SK-N-SH (cell line): ENCODE data around the gene BFSP2. TPM values are rescaled to one million over a fixed set of nuclear protein-coding genes. Genes with fewer than 3 reads are reported as not detected.

Experiments
- CTCF ChIA-PET: fragments of 300-600, 350-600 bp; formaldehyde crosslinking; extraction: SDS; loops from one replicate; lab custom pipeline; 2021; lab: Yijun Ruan, JAX
- POLR2A ChIA-PET: fragments of 350-600 bp; sonication (Branson Sonifier 250); formaldehyde crosslinking; extraction: SDS; loops from one replicate; lab custom pipeline; 2020; ENCODE audit warnings: antibody characterized with exemption, inconsistent platforms; lab: Yijun Ruan, JAX
- DNase-seq: peaks from one replicate; pipeline ENCODE4 v3.0.0; 2012
- H2AFZ ChIP-seq: fragments of 200-600 bp; sonication (generic); 2 replicates; pipeline ENCODE4 v1.8.1; 2016; ENCODE audit warnings: antibody characterized with exemption, mild to moderate bottlenecking, low read depth
- H3F3A ChIP-seq: fragments of 200-600 bp; sonication (generic); replicated peaks from 2 replicates; pipeline ENCODE3; 2016; ENCODE audit warnings: antibody characterized with exemption, mild to moderate bottlenecking; ENCODE audit not compliant: insufficient read depth
- H3K27ac ChIP-seq, 2 experiments: fragments of 200-500 bp in 1 of 2; fragments of 200-600 bp in 1 of 2; sonication (Bioruptor generic) in 1 of 2; sonication (generic), shearing (Covaris generic) in 1 of 2; 2 replicates each; pipeline versions ENCODE4 v1.5.1 to v1.6.1; 2014 to 2016; ENCODE audit warnings: low read depth in 2 of 2, inconsistent platforms in 1 of 2, low read length in 1 of 2, mild to moderate bottlenecking in 1 of 2, mixed read lengths in 1 of 2
- H3K27me3 ChIP-seq: fragments of 200-600 bp; sonication (generic), shearing (Covaris generic); 2 replicates; pipeline ENCODE4 v1.6.1; 2016; ENCODE audit warnings: mixed run types; ENCODE audit not compliant: insufficient read depth
- H3K36me3 ChIP-seq, 2 experiments: fragments of 200-500 bp in 1 of 2; fragments of 200-600 bp in 1 of 2; sonication (Bioruptor generic) in 1 of 2; sonication (generic) in 1 of 2; replicated peaks in 1 of 2; 2 replicates each; pipeline versions ENCODE3 to v1.5.1; 2014 to 2016; ENCODE audit warnings: low read length in 1 of 2, mild to moderate bottlenecking in 1 of 2; ENCODE audit not compliant: insufficient read depth in 2 of 2, control insufficient read depth in 1 of 2
- H3K4me1 ChIP-seq, 2 experiments: fragments of 200-500 bp in 1 of 2; fragments of 200-600 bp in 1 of 2; sonication (Bioruptor generic) in 1 of 2; sonication (generic), shearing (Covaris generic) in 1 of 2; 2 replicates each; pipeline versions ENCODE4 v1.5.1 to v1.6.1; 2014 to 2016; ENCODE audit warnings: low read depth in 1 of 2, low read length in 1 of 2, mixed run types in 1 of 2; ENCODE audit not compliant: insufficient read depth in 2 of 2, control insufficient read depth in 1 of 2
- H3K4me2 ChIP-seq: fragments of 200-600 bp; sonication (generic), shearing (Covaris generic); 2 replicates; pipeline ENCODE4 v1.6.1; 2017; ENCODE audit warnings: mixed run types
- H3K4me3 ChIP-seq, 2 experiments: fragments of 200-500 bp in 1 of 2; fragments of 200-600 bp in 1 of 2; sonication (Bioruptor generic) in 1 of 2; sonication (generic), shearing (Covaris generic) in 1 of 2; 2 replicates each; pipeline versions ENCODE4 v1.5.1 to v1.8.1; 2014 to 2016; ENCODE audit warnings: low read depth in 2 of 2, inconsistent platforms in 1 of 2, low read length in 1 of 2, mild to moderate bottlenecking in 1 of 2, mixed read lengths in 1 of 2, moderate library complexity in 1 of 2
- H3K79me2 ChIP-seq: fragments of 200-600 bp; sonication (generic); 2 replicates; pipeline ENCODE4 v1.8.1; 2017; ENCODE audit warnings: mild to moderate bottlenecking; ENCODE audit not compliant: insufficient read depth
- H3K9ac ChIP-seq: fragments of 200-600 bp; sonication (generic); 2 replicates; pipeline ENCODE4 v1.6.1; 2017; ENCODE audit warnings: mixed run types
- H3K9me2 ChIP-seq: fragments of 200-600 bp; sonication (generic); 2 replicates; pipeline ENCODE4 v1.6.1; 2017; ENCODE audit warnings: mixed run types
- H3K9me3 ChIP-seq: fragments of 200-600 bp; sonication (generic); 2 replicates; pipeline ENCODE4 v1.6.1; 2017; ENCODE audit warnings: mixed run types, mild to moderate bottlenecking, moderate library complexity
- H4K20me1 ChIP-seq: fragments of 200-600 bp; sonication (generic); 2 replicates; pipeline ENCODE4 v1.6.1; 2017; ENCODE audit warnings: mild to moderate bottlenecking, mixed run types; ENCODE audit not compliant: insufficient read depth
- CHD2 ChIP-seq: fragments of 150-350 bp; IDR thresholded peaks from 2 replicates; pipeline ENCODE4 v1.6.1; 2018; ENCODE audit warnings: low read length; ENCODE audit not compliant: partially characterized antibody
- ELF1 ChIP-seq: IDR thresholded peaks from 2 replicates; pipeline ENCODE4 v1.4.0; 2012
- EP300 ChIP-seq, 2 experiments: IDR thresholded peaks; 2 replicates each; pipeline versions ENCODE4 v1.4.0 to v1.6.1; 2012; ENCODE audit warnings: borderline replicate concordance in 1 of 2, low read depth in 1 of 2, low read length in 1 of 2
- FOXM1 ChIP-seq: IDR thresholded peaks from 2 replicates; pipeline ENCODE4 v1.4.0; 2012; ENCODE audit warnings: low read depth, mild to moderate bottlenecking
- GABPA ChIP-seq: IDR thresholded peaks from 2 replicates; pipeline ENCODE4 v1.4.0; 2012; ENCODE audit warnings: low read depth, mild to moderate bottlenecking
- GATA2 ChIP-seq: sonication (generic); formaldehyde crosslinking; IDR thresholded peaks from 2 replicates; pipeline ENCODE4 v1.5.0; 2020; ENCODE audit warnings: mild to moderate bottlenecking, missing genetic modification reagents
- IRF3 ChIP-seq: fragments of 150-350 bp; IDR thresholded peaks from 2 replicates; pipeline ENCODE4 v1.6.1; 2016; ENCODE audit warnings: mild to moderate bottlenecking, low read depth, low read length
- MEF2A ChIP-seq: IDR thresholded peaks from 2 replicates; pipeline ENCODE4 v1.4.0; 2012; ENCODE audit warnings: low read depth, borderline replicate concordance
- MXI1 ChIP-seq: IDR thresholded peaks from 2 replicates; pipeline ENCODE4 v1.6.1; 2012; ENCODE audit warnings: mild to moderate bottlenecking, low read depth, low read length, improper control_type of control experiment
- NFIC ChIP-seq: IDR thresholded peaks from 2 replicates; pipeline ENCODE4 v1.4.0; 2012; ENCODE audit warnings: borderline replicate concordance
- NRF1 ChIP-seq: IDR thresholded peaks from 2 replicates; pipeline ENCODE4 v1.6.1; 2012; ENCODE audit warnings: low read depth, mild to moderate bottlenecking, low read length
- RCOR1 ChIP-seq: fragments of 150-350 bp; IDR thresholded peaks from 2 replicates; pipeline ENCODE4 v1.6.1; 2017; ENCODE audit warnings: antibody characterized with exemption, low read length
- RFX5 ChIP-seq: IDR thresholded peaks from 2 replicates; pipeline ENCODE4 v1.6.1; 2012; ENCODE audit warnings: mild to moderate bottlenecking, improper control_type of control experiment, low read length
- RXRA ChIP-seq: IDR thresholded peaks from 2 replicates; pipeline ENCODE4 v1.4.0; 2012; ENCODE audit warnings: low read depth, mild to moderate bottlenecking, borderline replicate concordance
- SIN3A ChIP-seq: IDR thresholded peaks from 2 replicates; pipeline ENCODE4 v1.6.1; 2012; ENCODE audit warnings: low read depth, mild to moderate bottlenecking, low read length, moderate library complexity, borderline replicate concordance
- TCF12 ChIP-seq: IDR thresholded peaks from 2 replicates; pipeline ENCODE4 v1.4.0; 2012
- USF1 ChIP-seq: IDR thresholded peaks from 2 replicates; pipeline ENCODE4 v1.4.0; 2012; ENCODE audit warnings: low read depth, borderline replicate concordance
- YY1 ChIP-seq: IDR thresholded peaks from 2 replicates; pipeline ENCODE4 v1.4.0; 2012; ENCODE audit warnings: low read depth, mild to moderate bottlenecking
- ZBTB33 ChIP-seq: IDR thresholded peaks from 2 replicates; pipeline ENCODE4 v1.4.0; 2012; ENCODE audit warnings: low read depth, borderline replicate concordance
- WGBS: methylation state at CpG from one replicate; pipeline ENCODE4 v1.1.6; 2017; ENCODE audit warnings: low lambda C conversion rate; 5-methylcytosine and 5-hydroxymethylcytosine counted together
- polyA plus RNA-seq, 3 experiments: library from polyadenylated mRNA; depleted of rRNA; stranded (reverse); fragments of >200 nt; gene quantifications; 2 replicates each; pipeline ENCODE4 v1.2.3, GENCODE V29; 2012
- TF ChIP-seq, protein P1 (sequence below): fragments of 200-600 bp; sonication (generic); IDR thresholded peaks from 2 replicates; pipeline ENCODE4 v1.6.1; 2017; ENCODE audit warnings: antibody characterized with exemption, mild to moderate bottlenecking, moderate library complexity

Gene BFSP2
- polyA plus RNA-seq, 1 of the 3 experiments (the other 2 are of a cell fraction) = not detected

- Histone ChIP-seq H3K4me3 (no peak overlapping the region), H3K27me3 (no peaks in the 10 kb centered on the region), H2AFZ (no peak overlapping the region), H3K9me3 (no peaks in the 10 kb centered on the region), H3K4me2 (no peak overlapping the region), H3K27ac (no peak overlapping the region), H4K20me1 (no peaks in the 10 kb centered on the region), H3K4me1 (peaks cover 12 to 15% of the 10 kb centered on the region in 2 experiments; a peak in 3 of 4 replicates), H3K79me2 (no peaks in the 10 kb centered on the region), H3F3A (peaks cover 5% of the 10 kb centered on the region), H3K9me2 (no peaks in the 10 kb centered on the region), H3K36me3 (no peaks in the 10 kb centered on the region), H3K9ac (no peak overlapping the region)
- ChIA-PET POLR2A (no interaction called here), CTCF (interaction anchor here (0.8 to 5.4 kb wide), 9 partner anchors 9 to 729 kb away, joined by 3 to 18 read pairs (median 5); partner anchors contain the start of gene CDV3)
- 89% methylated on average over 2 of the region's 2 CpGs for WGBS
- TF ChIP-seq NFIC (no peak), CHD2 (no peak), USF1 (no peak), ELF1 (no peak), ZBTB33 (no peak), MEF2A (no peak), SIN3A (no peak), YY1 (no peak), RXRA (no peak), FOXM1 (no peak)
- DNase-seq = no peak
Measured at GRCh38 chr3:133455960-133456359, 56.1 kb downstream of the BFSP2 start.

DNA sequence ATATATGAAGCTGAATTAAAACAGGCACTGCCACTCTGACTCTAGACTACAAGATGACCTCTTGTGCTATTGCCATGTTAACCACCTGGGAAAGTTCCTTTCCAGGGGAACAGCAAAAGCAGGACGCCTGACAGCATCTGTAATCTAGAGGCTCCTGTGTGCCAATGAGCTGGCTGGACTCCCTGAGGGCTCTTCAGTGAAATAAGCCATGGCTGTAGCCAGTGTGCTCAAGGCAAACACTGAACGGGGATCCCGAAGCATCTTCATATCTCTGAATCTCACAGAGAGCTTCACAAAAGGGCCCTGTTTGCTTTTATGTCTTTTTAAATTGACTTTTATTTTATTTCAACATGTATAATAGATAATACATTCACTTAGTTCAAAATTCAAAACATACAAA, 57.2 kb downstream of the BFSP2 start:
- no peaks in the 10 kb centered on the region for H3K36me3 ChIP-seq
- H3K9me2 ChIP-seq = no peaks in the 10 kb centered on the region
- ChIA-PET CTCF (interaction anchor here (0.7 to 5.4 kb wide), 17 partner anchors 8 to 730 kb away, joined by 3 to 18 read pairs (median 4); partner anchors contain the start of gene CDV3), POLR2A (no interaction called here)
- H2AFZ ChIP-seq = no peak overlapping the region
- no peak overlapping the region for H3K4me2 ChIP-seq
- no peaks in the 10 kb centered on the region for H3K27me3 ChIP-seq
- DNase-seq = peak; percentile 51
- peak overlapping the region in 1 of 2 experiments; percentile 7; a peak in 1 of 4 replicates for H3K27ac ChIP-seq
- no peaks in the 10 kb centered on the region for H4K20me1 ChIP-seq
- H3K9me3 ChIP-seq = no peaks in the 10 kb centered on the region
- peaks cover 5% of the 10 kb centered on the region for H3F3A ChIP-seq
- H3K9ac ChIP-seq = no peak overlapping the region
- no peak overlapping the region for H3K4me3 ChIP-seq
- peaks cover 12 to 15% of the 10 kb centered on the region in 2 experiments; a peak in 3 of 4 replicates for H3K4me1 ChIP-seq
- 33% methylated on average over 3 of the region's 3 CpGs for WGBS
- H3K79me2 ChIP-seq = no peaks in the 10 kb centered on the region
- TF ChIP-seq TCF12 (no peak), MXI1 (no peak; the same call in 1 of the 2 replicates), SIN3A (no peak), RFX5 (no peak), ZBTB33 (no peak), GATA2 (peak; percentile 88), MEF2A (no peak), GABPA (no peak), EP300 (IDR thresholded peaks at IDR 0.05; ENCODE audit: borderline replicate concordance in 1 of 2, low read depth in 1 of 2, low read length in 1 of 2) (peak in 1 of 2 experiments; percentile 69; a peak in 2 of 4 replicates), NFIC (no peak), NRF1 (no peak), RCOR1 (peak; percentile 60; the same call in 1 of the 2 replicates), IRF3 (no peak)
- TF ChIP-seq, protein P1, sequence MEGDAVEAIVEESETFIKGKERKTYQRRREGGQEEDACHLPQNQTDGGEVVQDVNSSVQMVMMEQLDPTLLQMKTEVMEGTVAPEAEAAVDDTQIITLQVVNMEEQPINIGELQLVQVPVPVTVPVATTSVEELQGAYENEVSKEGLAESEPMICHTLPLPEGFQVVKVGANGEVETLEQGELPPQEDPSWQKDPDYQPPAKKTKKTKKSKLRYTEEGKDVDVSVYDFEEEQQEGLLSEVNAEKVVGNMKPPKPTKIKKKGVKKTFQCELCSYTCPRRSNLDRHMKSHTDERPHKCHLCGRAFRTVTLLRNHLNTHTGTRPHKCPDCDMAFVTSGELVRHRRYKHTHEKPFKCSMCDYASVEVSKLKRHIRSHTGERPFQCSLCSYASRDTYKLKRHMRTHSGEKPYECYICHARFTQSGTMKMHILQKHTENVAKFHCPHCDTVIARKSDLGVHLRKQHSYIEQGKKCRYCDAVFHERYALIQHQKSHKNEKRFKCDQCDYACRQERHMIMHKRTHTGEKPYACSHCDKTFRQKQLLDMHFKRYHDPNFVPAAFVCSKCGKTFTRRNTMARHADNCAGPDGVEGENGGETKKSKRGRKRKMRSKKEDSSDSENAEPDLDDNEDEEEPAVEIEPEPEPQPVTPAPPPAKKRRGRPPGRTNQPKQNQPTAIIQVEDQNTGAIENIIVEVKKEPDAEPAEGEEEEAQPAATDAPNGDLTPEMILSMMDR = no peak
